Endothelial cell of umbilical vein (primary cell): ENCODE measurements around the gene NOL12. TPM values are rescaled to one million over a fixed set of nuclear protein-coding genes. Genes with fewer than 3 reads are reported as not detected.

Experiments used
- Bru-seq: library from RNA; stranded (reverse); fragments of 400-500 nt; gene quantifications from one replicate; lab custom pipeline; 2021; lab: Mats Ljungman, UMichigan
- BruChase-seq, 2 experiments: library from RNA; stranded (reverse); fragments of 400-500 nt; gene quantifications; one replicate each; lab custom pipeline; 2021; lab: Mats Ljungman, UMichigan
- BruUV-seq: library from RNA; stranded (reverse); fragments of 400-500 nt; replicated peaks from 2 replicates; lab custom pipeline; 2021; lab: Mats Ljungman, UMichigan
- CTCF ChIA-PET: fragments of 300-600, 350-600 bp; sonication (Branson Sonifier 250); formaldehyde crosslinking; loops from one replicate; lab custom pipeline; 2021; ENCODE audit warnings: antibody characterized with exemption, inconsistent platforms; lab: Charles Lee
- POLR2A ChIA-PET: fragments of 300-600, 350-600 bp; sonication (Branson Sonifier 250); formaldehyde crosslinking; loops from one replicate; lab custom pipeline; 2021; ENCODE audit warnings: antibody characterized with exemption, inconsistent platforms; lab: Charles Lee
- DNase-seq: peaks from one replicate; pipeline ENCODE4 v3.0.0-alpha.2; 2011; ENCODE audit warnings: low read depth, low spot score
- FAIRE-seq: peaks from 2 replicates; lab custom pipeline; 2011; peaks lifted over from hg19 to GRCh38; lab: Jason Lieb, UNC
- H2AFZ ChIP-seq: 2 replicates; pipeline ENCODE4 v1.6.0; 2012; ENCODE audit warnings: low read depth, low read length, control low read depth, inconsistent platforms
- H3K27ac ChIP-seq: 2 replicates; pipeline ENCODE4 v1.5.1; 2011; ENCODE audit warnings: low read depth, mild to moderate bottlenecking, control low read depth, low read length, moderate library complexity; ENCODE audit not compliant: insufficient read depth
- H3K27me3 ChIP-seq, 2 experiments: 2 replicates each; pipeline versions ENCODE4 v1.6.0 to v1.6.1; 2011; ENCODE audit warnings: low read length in 2 of 2, mixed read lengths in 1 of 2; ENCODE audit not compliant: control insufficient read depth in 2 of 2, insufficient read depth in 2 of 2
- H3K36me3 ChIP-seq, 2 experiments: 2 replicates in 1 of 2; 3 replicates in 1 of 2; pipeline ENCODE4 v1.5.1; 2011; ENCODE audit warnings: low read length in 2 of 2, mild to moderate bottlenecking in 1 of 2, moderate library complexity in 1 of 2; ENCODE audit not compliant: control insufficient read depth in 2 of 2, insufficient read depth in 2 of 2; ENCODE audit errors: extremely low read depth in 1 of 2
- H3K4me1 ChIP-seq: 3 replicates; pipeline ENCODE4 v1.5.1; 2011; ENCODE audit warnings: mild to moderate bottlenecking, low read length; ENCODE audit not compliant: control insufficient read depth, insufficient read depth; ENCODE audit errors: extremely low read depth
- H3K4me2 ChIP-seq: 2 replicates; pipeline ENCODE4 v1.6.1; 2011; ENCODE audit warnings: low read length, control low read depth, mixed read lengths; ENCODE audit not compliant: insufficient read depth
- H3K4me3 ChIP-seq, 3 experiments: fragments of 200-600 bp in 1 of 3; sonication (generic), shearing (Covaris generic) in 1 of 3; replicated peaks in 1 of 3; 2 replicates each; pipeline ENCODE4 v1.5.1; 2011 to 2016; ENCODE audit warnings: control low read depth in 3 of 3, low read length in 3 of 3, mild to moderate bottlenecking in 2 of 3, inconsistent platforms in 1 of 3, low read depth in 1 of 3, moderate library complexity in 1 of 3; ENCODE audit not compliant: insufficient read depth in 1 of 3
- H3K79me2 ChIP-seq: 2 replicates; pipeline ENCODE4 v1.6.0; 2012; ENCODE audit warnings: low read length, inconsistent platforms; ENCODE audit not compliant: control insufficient read depth, insufficient read depth
- H3K9ac ChIP-seq: replicated peaks from 2 replicates; pipeline ENCODE3; 2011; ENCODE audit warnings: low read length, control low read depth; ENCODE audit not compliant: insufficient read depth; ENCODE audit errors: extremely low read depth
- H3K9me1 ChIP-seq: replicated peaks from 3 replicates; pipeline ENCODE4 v1.6.0; 2011; ENCODE audit warnings: mild to moderate bottlenecking, low read length; ENCODE audit not compliant: control insufficient read depth, insufficient read depth; ENCODE audit errors: extremely low read depth
- H3K9me3 ChIP-seq: replicated peaks from 2 replicates; pipeline ENCODE4 v1.5.1; 2012; ENCODE audit warnings: low read length, inconsistent platforms; ENCODE audit not compliant: control insufficient read depth, insufficient read depth
- H4K20me1 ChIP-seq: replicated peaks from 2 replicates; pipeline ENCODE3; 2011; ENCODE audit warnings: mild to moderate bottlenecking, low read length; ENCODE audit not compliant: control insufficient read depth, insufficient read depth; ENCODE audit errors: extremely low read depth
- FOS ChIP-seq: IDR thresholded peaks from 2 replicates; pipeline ENCODE4 v1.6.1; 2011; ENCODE audit warnings: mild to moderate bottlenecking, low read length, moderate library complexity, borderline replicate concordance; ENCODE audit not compliant: insufficient read depth
- POLR2A ChIP-seq: IDR thresholded peaks from 2 replicates; pipeline ENCODE4 v1.6.1; 2012; ENCODE audit warnings: low read depth, mild to moderate bottlenecking, control low read depth, low read length
- POLR2AphosphoS5 ChIP-seq: IDR thresholded peaks from 2 replicates; pipeline ENCODE4 v1.6.1; 2012; ENCODE audit warnings: low read depth, mild to moderate bottlenecking, control low read depth, low read length, moderate library complexity; ENCODE audit not compliant: insufficient read depth
- dilution Hi-C: fragments of 300-500 bp; cut with MboI; formaldehyde crosslinking; loops from one replicate; pipeline ENCODE4 v1.15.0; 2019; ENCODE audit warnings: low sequenced_read_pairs; ENCODE audit not compliant: extremely low pct_ligation_motif_present
- intact Hi-C: fragments of 100-400 bp; cut with micrococcal nuclease; formaldehyde crosslinking; loops from one replicate; pipeline ENCODE4 v1.10.0; 2022
- long read RNA-seq: library from polyadenylated mRNA; stranded (forward); transcript quantifications from one replicate; pipeline ENCODE4 v2.0.0, GENCODE V29; 2021
- polyA minus RNA-seq, 3 experiments: library from RNA; depleted of rRNA, polyadenylated mRNA; stranded (reverse); fragments of >200 nt; gene quantifications; 1 replicate in 1 of 3; 2 replicates in 2 of 3; pipeline ENCODE4 v1.2.3, GENCODE V29; 2011
- polyA plus RNA-seq, 4 experiments: library from polyadenylated mRNA; depleted of rRNA in 3 of 4; stranded (reverse) in 3 of 4; unstranded in 1 of 4; fragments of >200 nt; gene quantifications; 2 replicates each; pipeline versions ENCODE4 v1.2.1 to v1.2.3, GENCODE V29; 2011 to 2012; ENCODE audit warnings: missing spikeins in 1 of 4
- total RNA-seq: library from RNA; stranded (reverse); gene quantifications from 2 replicates; pipeline ENCODE4 v1.2.3, GENCODE V29; 2021

Gene NOL12
- total RNA-seq, result 29.1 and 31.5 TPM in 2 replicates
- polyA plus RNA-seq, result 22.0 and 23.2 TPM in 2 replicates
- 28.0 and 29.6 TPM in 2 replicates for polyA plus RNA-seq (2011; cell fraction: cytosol; rRNA removed)
- polyA plus RNA-seq (2011; cell fraction: nucleus; rRNA removed), result 38.0 and 54.7 TPM in 2 replicates
- polyA plus RNA-seq (2012), result 14.6 and 17.9 TPM in 2 replicates
- 11.6 and 13.0 TPM in 2 replicates for polyA minus RNA-seq
- polyA minus RNA-seq (2011; cell fraction: cytosol; rRNA and poly(A)+ RNA removed), result 10.0 TPM
- 8.0 and 12.8 TPM in 2 replicates for polyA minus RNA-seq (2011; cell fraction: nucleus; rRNA and poly(A)+ RNA removed)
- percentile 69 among the genes with signal in this experiment for Bru-seq, nascent RNA
- percentile 69 among the genes with signal in this experiment for BruChase-seq, experiment 1, labeled RNA remaining after a 6-hour chase
- percentile 79 among the genes with signal in this experiment for BruChase-seq, experiment 2, labeled RNA remaining after a 2-hour chase
- long read RNA-seq, transcript NOL12-201 (6 exons, 2,854 nt), result minor isoform, 35 of 116 reads
- long read RNA-seq, transcript NOL12-202 (7 exons, 945 nt), result major isoform, 69 of 116 reads
- long read RNA-seq, partial matches to known transcripts, result 2 of 116 reads
- long read RNA-seq, other reads (novel, unspliced or antisense), result 7 of 116 reads

GRCh38 chr22:37686002-37686982, at the start of gene NOL12:
Gene NOL12 (plus strand): TSS chr22:37686343. CDS start chr22:37686393, 50 bp downstream.
- no peaks in the 10 kb centered on the region for H3K9me3 ChIP-seq
- ChIA-PET POLR2A (interaction anchor here (0.8 to 1.4 kb wide), 2 partner anchors 11 to 28 kb away, joined by 4 to 7 read pairs; partner anchors contain the start of genes LGALS1 and PDXP), CTCF (interaction anchor here (0.6 to 8.7 kb wide), 9 partner anchors 9 to 140 kb away, joined by 3 to 307 read pairs (median 4); partner anchors contain the start of gene PDXP)
- no peaks in the 10 kb centered on the region for H3K9me1 ChIP-seq
- FAIRE-seq, result peak; percentile 97
- H3K36me3 ChIP-seq, result peaks cover 5 to 19% of the 10 kb centered on the region in 2 experiments
- TF ChIP-seq POLR2A (peak; percentile 90), FOS (no peak), POLR2AphosphoS5 (peak; percentile 93)
- peaks cover 5% of the 10 kb centered on the region for H3K4me1 ChIP-seq
- peak within 1 kb of the TSS; percentile 92 for H3K9ac ChIP-seq
- peaks cover 16% of the 10 kb centered on the region for H3K79me2 ChIP-seq
- dilution Hi-C loops (no loop called here), intact Hi-C loops (loop anchor here (1.0 kb wide), 3 partner anchors 9 to 78 kb away; partner anchors contain the start of gene GGA1)
- H3K4me2 ChIP-seq, result peak within 1 kb of the TSS; percentile 56
- H3K27me3 ChIP-seq, result no peaks in the 10 kb centered on the region
- BruUV-seq, result TSS peak; percentile 88
- peak within 1 kb of the TSS; percentile 74 for H3K27ac ChIP-seq
- H2AFZ ChIP-seq, result peak within 1 kb of the TSS; percentile 98
- DNase-seq, result peak; percentile 92
- H4K20me1 ChIP-seq, result no peaks in the 10 kb centered on the region
- H3K4me3 ChIP-seq, result peak within 1 kb of the TSS; percentile 44 to 99 (median 82)
